Panc1 (cell line): ENCODE data around the gene RAB3IL1. TPM values are rescaled to one million over a fixed set of nuclear protein-coding genes. Genes with fewer than 3 reads are reported as not detected.

ENCODE experiments used
- ATAC-seq: fragments of 200-7000 bp; cut with Tn5 transposase; 2 replicates; pipeline ENCODE4 v1.9.1; 2020; ENCODE audit warnings: mild to moderate bottlenecking, moderate library complexity
- BruUV-seq: library from RNA; stranded (reverse); fragments of 400-500 nt; replicated peaks from 2 replicates; lab custom pipeline; 2021; lab: Mats Ljungman, UMichigan
- CTCF ChIA-PET: fragments of 300-600 bp; sonication (Branson Sonifier 250); formaldehyde crosslinking; loops from one replicate; lab custom pipeline; 2022; ENCODE audit warnings: antibody characterized with exemption; lab: Charles Lee
- POLR2A ChIA-PET: fragments of 300-600 bp; sonication (Branson Sonifier 250); formaldehyde crosslinking; loops from one replicate; lab custom pipeline; 2022; ENCODE audit warnings: antibody characterized with exemption; lab: Charles Lee
- DNase-seq: peaks from one replicate; pipeline ENCODE4 v3.0.0-alpha.2; 2010; ENCODE audit warnings: low read depth, low spot score
- H3K27ac ChIP-seq: 2 replicates; pipeline ENCODE4 v1.5.1; 2011; ENCODE audit warnings: mild to moderate bottlenecking, low read length, inconsistent platforms
- H3K27me3 ChIP-seq: fragments of 200-500 bp; sonication (Bioruptor generic); 2 replicates; pipeline ENCODE4 v1.6.0; 2014; ENCODE audit warnings: low read length, inconsistent platforms; ENCODE audit not compliant: control insufficient read depth, insufficient read depth
- H3K36me3 ChIP-seq: fragments of 200-500 bp; sonication (Bioruptor generic); 2 replicates; pipeline ENCODE4 v1.5.1; 2014; ENCODE audit warnings: inconsistent platforms, mild to moderate bottlenecking, low read length, moderate library complexity; ENCODE audit not compliant: control insufficient read depth, insufficient read depth
- H3K4me1 ChIP-seq: 2 replicates; pipeline ENCODE4 v1.5.1; 2011; ENCODE audit warnings: inconsistent platforms, mild to moderate bottlenecking, low read length, moderate library complexity; ENCODE audit not compliant: control insufficient read depth, insufficient read depth
- H3K4me3 ChIP-seq, 2 experiments: 2 replicates each; pipeline ENCODE4 v1.5.1; 2011 to 2012; ENCODE audit warnings: low read depth in 2 of 2, low read length in 2 of 2, mild to moderate bottlenecking in 2 of 2, inconsistent platforms in 1 of 2, moderate library complexity in 1 of 2
- H3K9me3 ChIP-seq: fragments of 200-500 bp; sonication (Bioruptor generic); 2 replicates; pipeline ENCODE4 v1.5.1; 2014; ENCODE audit warnings: low read depth, mild to moderate bottlenecking, inconsistent platforms, low read length, moderate library complexity; ENCODE audit not compliant: control insufficient read depth, insufficient read depth
- CTCF ChIP-seq: fragments of 450-650 bp; IDR thresholded peaks from 2 replicates; pipeline ENCODE4 v1.5.1; 2017; ENCODE audit warnings: mild to moderate bottlenecking
- POLR2AphosphoS5 ChIP-seq: IDR thresholded peaks from 2 replicates; pipeline ENCODE4 v1.6.1; 2012; ENCODE audit warnings: mild to moderate bottlenecking, low read depth, low read length, moderate library complexity
- REST ChIP-seq, 2 experiments: IDR thresholded peaks; 2 replicates each; pipeline ENCODE4 v1.6.1; 2011 to 2012; ENCODE audit warnings: low read depth in 2 of 2, control low read depth in 1 of 2, low read length in 1 of 2, mild to moderate bottlenecking in 1 of 2, moderate library complexity in 1 of 2; ENCODE audit not compliant: insufficient read depth in 1 of 2
- SIN3A ChIP-seq: IDR thresholded peaks from 2 replicates; pipeline ENCODE4 v1.6.1; 2012; ENCODE audit warnings: low read depth, mild to moderate bottlenecking, low read length, moderate library complexity, borderline replicate concordance; ENCODE audit not compliant: insufficient read depth
- TCF7L2 ChIP-seq: IDR thresholded peaks from 2 replicates; pipeline ENCODE4 v1.6.1; 2011; ENCODE audit warnings: mild to moderate bottlenecking, low read depth, low read length, inconsistent platforms
- in situ Hi-C: cut with HindIII; loops from 2 replicates; pipeline ENCODE4 v1.10.0; 2016; ENCODE audit warnings: low sequenced_read_pairs, low pct_unique_long_range_greater_than_20kb
- intact Hi-C: fragments of 100-400 bp; cut with micrococcal nuclease; formaldehyde crosslinking; loops from one replicate; pipeline ENCODE4 v1.10.0; 2022; ENCODE audit not compliant: unreplicated experiment
- total RNA-seq: library from RNA; stranded (reverse); gene quantifications from one replicate; pipeline ENCODE4 v1.2.1, GENCODE V29; 2021; ENCODE audit not compliant: unreplicated experiment

Gene RAB3IL1
- total RNA-seq, 1 experiment from 2014 or later: 8.9 TPM

GRCh38 chr11:61886643-61887042 lies 30.7 kb downstream of the RAB3IL1 start:
- Histone ChIP-seq H3K9me3 (no peaks in the 10 kb centered on the region), H3K27me3 (no peaks in the 10 kb centered on the region), H3K36me3 (no peaks in the 10 kb centered on the region), H3K27ac (no peak overlapping the region), H3K4me1 (peaks cover 8% of the 10 kb centered on the region), H3K4me3 (no peak overlapping the region)
- ChIA-PET POLR2A (no interaction called here), CTCF (no interaction called here)
- BruUV-seq: no TSS peak
- ATAC-seq: no peak
- DNase-seq: no peak
- TF ChIP-seq SIN3A (no peak), POLR2AphosphoS5 (no peak), TCF7L2 (no peak), REST (IDR thresholded peaks at IDR 0.05; ENCODE audit: insufficient read depth in 1 of 2, low read depth in 2 of 2, low read length in 1 of 2) (no peak)
- in situ Hi-C loops (no loop called here), intact Hi-C loops (no loop called here)

- Histone ChIP-seq H3K4me3 (no peak overlapping the region), H3K9me3 (no peaks in the 10 kb centered on the region), H3K36me3 (no peaks in the 10 kb centered on the region), H3K27me3 (no peaks in the 10 kb centered on the region), H3K4me1 (peaks cover 8% of the 10 kb centered on the region), H3K27ac (no peak overlapping the region)
- in situ Hi-C loops (no loop called here), intact Hi-C loops (no loop called here)
- ATAC-seq: no peak
- no TSS peak for BruUV-seq
- CTCF ChIA-PET: no interaction called here
- no peak for TF ChIP-seq TCF7L2
- no peak for TF ChIP-seq SIN3A
- no peak for TF ChIP-seq CTCF
- TF ChIP-seq POLR2AphosphoS5: no peak
- TF ChIP-seq REST (IDR thresholded peaks at IDR 0.05; ENCODE audit: insufficient read depth in 1 of 2, low read depth in 2 of 2, low read length in 1 of 2): no peak
- DNase-seq: no peak
- POLR2A ChIA-PET: no interaction called here
Observed at GRCh38 chr11:61885784-61886580, 31.4 kb downstream of the RAB3IL1 start.
